Activated T-cell treated with anti-CD3 and anti-CD28 coated beads, Interleukin-2, amount 50 U/mL, for 4 hours (primary cell): ENCODE results near the gene PDE8B. TPM values are rescaled to one million over a fixed set of nuclear protein-coding genes. Genes with fewer than 3 reads are reported as not detected.

Experiments used
- ATAC-seq, 2 donors: fragments of 200-7000 bp; cut with Tn5 transposase; one replicate each; pipeline ENCODE4 v1.10.0; 2021
- DNase-seq: peaks from one replicate; pipeline ENCODE4 v3.0.0-alpha.2; 2020
- H3K27me3 Mint-ChIP-seq: one replicate; pipeline ENCODE4 v1.8.0; 2021; ENCODE audit warnings: low read depth, mixed read lengths
- H3K36me3 Mint-ChIP-seq: one replicate; pipeline ENCODE4 v1.8.0; 2022; ENCODE audit warnings: mixed read lengths; ENCODE audit not compliant: insufficient read depth
- H3K4me1 Mint-ChIP-seq: one replicate; pipeline ENCODE4 v1.8.0; 2021; ENCODE audit warnings: low read depth, mixed read lengths
- H3K4me3 Mint-ChIP-seq: one replicate; pipeline ENCODE4 v1.8.0; 2021; ENCODE audit warnings: mild to moderate bottlenecking, moderate library complexity, mixed read lengths
- H3K9me3 Mint-ChIP-seq: one replicate; pipeline ENCODE4 v1.8.0; 2021; ENCODE audit warnings: mixed read lengths
- total RNA-seq, 3 donors: library from RNA; stranded (reverse); gene quantifications; one replicate each; pipeline ENCODE4 v1.2.1, GENCODE V29; 2021

The PDE8B gene
- total RNA-seq, 3 donors from 2014 or later: not detected

- no peak for ATAC-seq
- Mint-ChIP-seq H3K36me3 (no peaks in the 10 kb centered on the region), H3K27me3 (no peaks in the 10 kb centered on the region), H3K9me3 (no peaks in the 10 kb centered on the region), H3K4me1 (no peaks in the 10 kb centered on the region), H3K4me3 (no peak overlapping the region)
- DNase-seq: no peak
Observed at GRCh38 chr5:77304388-77304787, 93.9 kb downstream of the PDE8B start.

- DNase-seq (no peak), ATAC-seq (no peak)
- Mint-ChIP-seq H3K4me1 (no peaks in the 10 kb centered on the region), H3K36me3 (no peaks in the 10 kb centered on the region), H3K4me3 (no peak overlapping the region), H3K27me3 (no peaks in the 10 kb centered on the region), H3K9me3 (no peaks in the 10 kb centered on the region)
Observed at GRCh38 chr5:77305222-77305846, 94.9 kb downstream of the PDE8B start.

- Mint-ChIP-seq H3K4me3 (no peak overlapping the region), H3K9me3 (no peaks in the 10 kb centered on the region), H3K4me1 (no peaks in the 10 kb centered on the region), H3K36me3 (no peaks in the 10 kb centered on the region), H3K27me3 (no peaks in the 10 kb centered on the region)
- ATAC-seq (no peak), DNase-seq (no peak)
Observed at GRCh38 chr5:77305956-77306355, 95.5 kb downstream of the PDE8B start.

- H3K4me1 Mint-ChIP-seq: no peaks in the 10 kb centered on the region
Observed at GRCh38 chr5:77306531-77306930, 96.1 kb downstream of the PDE8B start.

GRCh38 chr5:77308154-77308960, 97.9 kb downstream of the PDE8B start:
- Mint-ChIP-seq H3K4me3 (no peak overlapping the region), H3K4me1 (no peaks in the 10 kb centered on the region), H3K9me3 (no peaks in the 10 kb centered on the region), H3K27me3 (no peaks in the 10 kb centered on the region), H3K36me3 (no peaks in the 10 kb centered on the region)
- DNase-seq (no peak), ATAC-seq (no peak)

More at GRCh38 chr5:77306531-77306930, 96.1 kb downstream of the PDE8B start:
- Mint-ChIP-seq H3K9me3 (no peaks in the 10 kb centered on the region), H3K36me3 (no peaks in the 10 kb centered on the region), H3K27me3 (no peaks in the 10 kb centered on the region), H3K4me3 (no peak overlapping the region)
- ATAC-seq (no peak), DNase-seq (no peak)

- H3K36me3 Mint-ChIP-seq: peaks cover 2% of the 10 kb centered on the region
- H3K4me1 Mint-ChIP-seq: no peaks in the 10 kb centered on the region
Observed at GRCh38 chr5:77309140-77309539, 98.7 kb downstream of the PDE8B start.

GRCh38 chr5:77310494-77311213, 100.2 kb downstream of the PDE8B start:
- no peaks in the 10 kb centered on the region for H3K27me3 Mint-ChIP-seq
- no peak overlapping the region for H3K4me3 Mint-ChIP-seq
- peaks cover 3% of the 10 kb centered on the region for H3K36me3 Mint-ChIP-seq
- ATAC-seq (no peak), DNase-seq (no peak)
- H3K4me1 Mint-ChIP-seq: no peaks in the 10 kb centered on the region
- peaks cover 6% of the 10 kb centered on the region for H3K9me3 Mint-ChIP-seq

More at GRCh38 chr5:77309140-77309539, 98.7 kb downstream of the PDE8B start:
- DNase-seq (no peak), ATAC-seq (no peak)
- peaks cover 6% of the 10 kb centered on the region for H3K9me3 Mint-ChIP-seq
- no peaks in the 10 kb centered on the region for H3K27me3 Mint-ChIP-seq
- H3K4me3 Mint-ChIP-seq: no peak overlapping the region

- Mint-ChIP-seq H3K27me3 (no peaks in the 10 kb centered on the region), H3K9me3 (peaks cover 6% of the 10 kb centered on the region), H3K4me3 (no peak overlapping the region), H3K4me1 (no peaks in the 10 kb centered on the region), H3K36me3 (peaks cover 3% of the 10 kb centered on the region)
- DNase-seq (no peak), ATAC-seq (no peak)
Observed at GRCh38 chr5:77311214-77311571, 100.7 kb downstream of the PDE8B start.

- no peaks in the 10 kb centered on the region for H3K27me3 Mint-ChIP-seq
- peaks cover 6% of the 10 kb centered on the region for H3K9me3 Mint-ChIP-seq
- H3K36me3 Mint-ChIP-seq: peaks cover 3% of the 10 kb centered on the region
- no peak for DNase-seq
- no peak overlapping the region for H3K4me3 Mint-ChIP-seq
- H3K4me1 Mint-ChIP-seq: no peaks in the 10 kb centered on the region
- no peak for ATAC-seq
Observed at GRCh38 chr5:77312413-77312812, 101.9 kb downstream of the PDE8B start.

GRCh38 chr5:77316871-77317661, 106.6 kb downstream of the PDE8B start:
- Mint-ChIP-seq H3K36me3 (peaks cover 3% of the 10 kb centered on the region), H3K27me3 (peaks cover 4% of the 10 kb centered on the region), H3K9me3 (peaks cover 6% of the 10 kb centered on the region), H3K4me1 (no peaks in the 10 kb centered on the region), H3K4me3 (no peak overlapping the region)
- DNase-seq: no peak
- no peak for ATAC-seq

GRCh38 chr5:77318060-77318459, 107.6 kb downstream of the PDE8B start:
- H3K36me3 Mint-ChIP-seq: peaks cover 3% of the 10 kb centered on the region
- ATAC-seq: no peak
- H3K4me3 Mint-ChIP-seq: no peak overlapping the region
- DNase-seq: no peak
- peaks cover 6% of the 10 kb centered on the region for H3K9me3 Mint-ChIP-seq
- peaks cover 4% of the 10 kb centered on the region for H3K27me3 Mint-ChIP-seq
- no peaks in the 10 kb centered on the region for H3K4me1 Mint-ChIP-seq

GRCh38 chr5:77319117-77319804, 108.8 kb downstream of the PDE8B start:
- no peak for DNase-seq
- H3K4me3 Mint-ChIP-seq: no peak overlapping the region
- ATAC-seq: no peak
- no peaks in the 10 kb centered on the region for H3K4me1 Mint-ChIP-seq
- H3K36me3 Mint-ChIP-seq: no peaks in the 10 kb centered on the region
- H3K27me3 Mint-ChIP-seq: peaks cover 4% of the 10 kb centered on the region
- no peaks in the 10 kb centered on the region for H3K9me3 Mint-ChIP-seq

GRCh38 chr5:77321793-77322394, 111.4 kb downstream of the PDE8B start:
- Mint-ChIP-seq H3K36me3 (no peaks in the 10 kb centered on the region), H3K27me3 (peaks cover 4% of the 10 kb centered on the region), H3K4me1 (no peaks in the 10 kb centered on the region), H3K4me3 (no peak overlapping the region), H3K9me3 (no peaks in the 10 kb centered on the region)
- DNase-seq: no peak
- no peak for ATAC-seq
